GM19452 (cell line): ENCODE data around the gene NR5A2.

Experiments
- ATAC-seq: cut with Tn5 transposase; IDR thresholded peaks from one replicate; pipeline ENCODE4 v1.9.1; 2021; ENCODE audit not compliant: unreplicated experiment

The NR5A2 gene

DNA sequence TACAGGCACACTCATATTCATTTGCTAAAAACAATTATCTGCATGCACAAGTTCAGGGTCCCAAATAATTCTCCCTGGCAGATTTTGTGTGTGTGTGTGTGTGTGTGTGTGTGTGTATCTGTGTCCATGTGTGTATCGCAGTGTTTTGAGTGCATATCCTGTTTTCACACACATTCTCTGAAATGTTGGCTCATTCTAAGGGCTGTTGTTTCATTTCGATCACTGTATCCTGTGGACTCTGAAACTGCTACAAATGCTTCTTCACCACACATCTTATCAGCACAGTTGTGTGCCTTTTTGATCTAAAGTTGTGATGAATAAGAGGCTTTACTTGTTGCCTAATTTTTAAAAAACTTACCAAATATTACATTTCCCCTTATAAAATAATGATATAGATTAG lies 34.6 kb downstream of the NR5A2 start:
- ATAC-seq, result no peak

DNA sequence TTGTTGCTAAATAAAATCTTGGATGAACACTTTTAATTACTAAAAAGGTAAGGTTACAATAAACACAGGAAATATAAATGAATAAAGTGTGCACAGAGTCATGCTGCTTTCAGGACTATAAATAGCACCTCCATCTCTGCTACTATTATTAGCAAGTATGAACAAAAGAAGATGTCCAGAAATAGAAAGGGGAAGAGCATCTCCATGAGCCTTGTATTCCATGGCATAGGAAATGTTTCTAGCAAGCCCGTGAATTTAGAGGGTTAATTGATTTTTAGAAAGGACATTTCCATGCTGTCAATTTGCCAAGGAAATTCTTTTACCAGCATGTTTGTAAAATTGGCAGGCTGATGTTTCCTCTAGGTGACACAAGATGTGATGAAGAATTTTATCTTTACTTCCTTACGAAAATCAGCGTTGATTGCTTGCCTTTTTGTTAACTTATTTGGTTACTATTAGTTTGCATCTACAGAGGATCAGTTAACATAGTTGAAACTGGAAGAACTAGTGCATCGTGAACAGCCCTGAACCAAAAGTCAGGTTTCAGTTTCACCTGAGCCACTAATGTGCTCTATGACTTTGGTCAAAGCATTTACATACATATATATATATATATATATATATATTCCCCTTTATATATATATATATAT lies 45.3 kb downstream of the NR5A2 start:
- peak; percentile 74 for ATAC-seq

DNA sequence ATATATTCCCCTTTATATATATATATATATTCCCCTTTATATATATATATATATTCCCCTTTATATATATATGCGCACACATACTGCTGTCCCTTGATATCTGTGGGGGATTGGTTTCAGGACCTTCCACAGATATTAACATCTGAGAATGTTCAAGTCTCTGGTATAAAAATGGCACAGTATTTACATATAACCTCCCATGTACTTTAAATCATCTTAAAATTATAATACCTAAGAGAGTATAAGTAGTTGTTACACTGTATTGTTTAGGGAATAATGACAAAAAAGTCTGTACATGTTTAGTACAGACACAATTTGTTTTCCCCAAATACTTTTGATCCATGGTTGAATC lies 45.8 kb downstream of the NR5A2 start:
- ATAC-seq, result no peak

GRCh38 chr1:200075522-200075921 lies 48.0 kb downstream of the NR5A2 start:
- no peak for ATAC-seq

- ATAC-seq, result no peak
Observed at GRCh38 chr1:200075938-200076546, 48.5 kb downstream of the NR5A2 start.

DNA sequence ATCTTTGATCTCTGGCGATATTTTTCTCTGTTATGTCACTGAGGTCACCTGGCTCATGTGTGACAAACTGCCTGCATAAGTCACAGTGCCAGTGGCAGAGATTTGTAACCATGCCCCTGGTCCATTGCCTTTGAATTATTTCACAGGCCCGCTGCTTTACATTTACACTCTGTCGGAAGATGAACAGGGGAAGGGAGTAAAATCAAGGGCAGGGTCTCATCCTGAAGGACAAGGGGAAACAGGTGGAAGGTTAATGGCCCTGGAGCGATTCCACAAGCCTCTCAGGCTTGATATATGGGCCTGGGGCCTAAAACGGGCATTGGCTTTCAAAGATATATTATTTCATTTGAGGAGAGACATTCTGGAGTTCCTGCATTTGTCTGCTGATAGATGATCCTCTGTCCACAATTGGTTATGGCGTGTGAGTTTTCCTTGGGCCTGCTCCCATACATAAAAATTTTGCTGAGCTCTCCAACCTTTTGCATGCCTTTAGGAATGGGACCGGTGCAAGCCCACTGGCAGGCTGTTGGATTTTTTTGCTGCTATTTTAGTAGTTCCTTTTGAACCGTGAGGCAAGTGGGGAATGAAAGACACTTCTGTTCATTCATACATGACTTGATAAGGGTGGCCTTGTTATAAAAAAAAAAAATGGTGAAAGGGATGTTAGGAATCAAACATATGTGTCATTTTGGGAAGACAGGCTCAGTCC lies 51.9 kb downstream of the NR5A2 start:
- ATAC-seq, result no peak

- no peak for ATAC-seq
Observed at GRCh38 chr1:200081151-200081968, 53.9 kb downstream of the NR5A2 start.

- no peak for ATAC-seq
Observed at GRCh38 chr1:200081969-200082245, 54.4 kb downstream of the NR5A2 start.

GRCh38 chr1:200082329-200082728 lies 54.8 kb downstream of the NR5A2 start:
- ATAC-seq, result no peak

GRCh38 chr1:200090252-200091159 lies 63.0 kb downstream of the NR5A2 start:
- ATAC-seq, result no peak

- no peak for ATAC-seq
Observed at GRCh38 chr1:200095057-200095577, 67.6 kb downstream of the NR5A2 start.

DNA sequence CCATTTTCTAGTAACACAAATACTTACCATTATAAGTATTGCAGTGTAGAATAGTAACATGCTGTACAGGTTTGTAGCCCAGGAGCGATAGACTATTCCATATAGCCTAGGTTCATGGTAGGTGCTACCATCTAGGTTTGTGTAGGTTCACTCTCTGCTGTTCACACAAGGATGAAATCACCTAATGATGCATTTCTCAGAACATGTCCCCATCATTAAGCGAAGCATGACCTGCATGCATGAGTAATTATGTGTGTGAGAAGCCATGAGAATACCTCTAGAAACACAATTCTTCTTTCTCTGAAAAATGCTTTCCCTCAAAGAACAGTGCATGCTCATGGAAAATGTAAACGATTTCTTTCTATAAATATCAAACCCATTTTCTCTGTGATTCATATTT lies 69.3 kb downstream of the NR5A2 start:
- no peak for ATAC-seq

- ATAC-seq, result no peak
Observed at GRCh38 chr1:200099040-200099439, 71.5 kb downstream of the NR5A2 start.

GRCh38 chr1:200103966-200104583 lies 76.6 kb downstream of the NR5A2 start:
- no peak for ATAC-seq

DNA sequence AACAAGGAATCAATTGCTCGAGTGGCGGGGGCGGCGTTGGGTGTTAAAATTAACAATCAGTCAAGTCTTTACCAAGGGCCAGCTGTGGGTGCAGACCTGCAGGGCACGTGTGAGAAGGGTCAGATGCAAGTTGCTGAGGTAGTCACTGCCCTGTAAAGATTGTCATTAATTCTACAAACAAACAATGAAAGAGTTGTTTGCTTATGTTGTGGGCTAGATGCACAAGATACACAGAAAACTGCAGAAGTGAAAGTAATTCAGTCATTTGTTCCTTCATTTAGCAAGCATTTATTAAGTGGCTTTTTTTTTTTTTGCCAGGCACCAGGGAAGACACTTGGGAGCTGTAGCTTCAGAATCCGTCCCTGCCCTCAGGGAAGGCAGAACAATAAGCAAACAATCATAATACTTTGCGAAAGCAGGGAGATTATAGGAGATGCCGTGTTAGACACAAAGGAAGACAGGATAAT lies 79.5 kb downstream of the NR5A2 start:
- ATAC-seq, result no peak

DNA sequence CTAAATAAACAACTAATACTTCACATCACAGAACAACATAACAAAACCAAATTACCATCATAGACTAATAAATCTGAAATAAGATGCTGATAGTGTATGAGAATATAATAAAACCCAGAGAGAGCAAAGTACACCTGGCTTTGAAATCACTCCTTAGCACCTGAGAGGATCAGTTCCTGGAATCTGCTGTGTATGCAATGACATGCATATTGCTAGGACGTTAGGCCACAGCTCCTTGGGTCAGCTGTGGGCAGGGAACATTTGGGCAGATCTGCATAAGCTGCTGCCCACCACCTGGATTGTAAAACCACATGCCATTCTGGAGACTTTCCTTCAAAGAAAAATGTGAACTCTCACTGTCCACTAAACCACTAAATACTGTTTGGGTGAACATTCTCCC lies 81.1 kb downstream of the NR5A2 start:
- ATAC-seq, result no peak

GRCh38 chr1:200112290-200112689 lies 84.8 kb downstream of the NR5A2 start:
- ATAC-seq, result no peak

GRCh38 chr1:200115532-200115931 lies 88.0 kb downstream of the NR5A2 start:
- ATAC-seq, result no peak

- ATAC-seq, result no peak
Observed at GRCh38 chr1:200116324-200116723, 88.8 kb downstream of the NR5A2 start.
